Activated CD4-positive, alpha-beta T cell treated with anti-CD3 and anti-CD28 coated beads, Interleukin-2, amount 50 U/mL, for 4 hours (primary cell): ENCODE results near the gene PNMT.

ENCODE experiments used
- DNase-seq, 2 experiments: peaks; one replicate each; pipeline ENCODE4 v3.0.0-alpha.2; 2020

The PNMT gene

GRCh38 chr17:39633570-39634183, 34.6 kb upstream of the PNMT start:
- DNase-seq, result no peak

- DNase-seq, result no peak
These were observed 33.8 kb upstream of the PNMT start for GRCh38 chr17:39634384-39634871.

GRCh38 chr17:39635614-39636176, 32.6 kb upstream of the PNMT start:
- no peak for DNase-seq

GRCh38 chr17:39636587-39636926, 31.7 kb upstream of the PNMT start:
- no peak for DNase-seq

- peak; percentile 86 for DNase-seq
These were observed 31.1 kb upstream of the PNMT start, which contains the start of gene STARD3 for GRCh38 chr17:39636927-39637736. Gene STARD3 (plus strand): TSS chr17:39637144. CDS start chr17:39653532, 16,388 bp downstream.

GRCh38 chr17:39638317-39638716, 29.9 kb upstream of the PNMT start:
- no peak for DNase-seq

GRCh38 chr17:39639043-39639442, 29.2 kb upstream of the PNMT start:
- no peak for DNase-seq

GRCh38 chr17:39639566-39640458, 28.4 kb upstream of the PNMT start:
- DNase-seq, result no peak

- no peak for DNase-seq
These were observed 27.6 kb upstream of the PNMT start for GRCh38 chr17:39640591-39641031.

- DNase-seq, result no peak
These were observed 27.2 kb upstream of the PNMT start for GRCh38 chr17:39641097-39641496.

- DNase-seq, result no peak
These were observed 26.4 kb upstream of the PNMT start for GRCh38 chr17:39641883-39642282.

- no peak for DNase-seq
These were observed 25.8 kb upstream of the PNMT start for GRCh38 chr17:39642291-39643074.

- no peak for DNase-seq
These were observed 25.0 kb upstream of the PNMT start for GRCh38 chr17:39643271-39643670.

- no peak for DNase-seq
These were observed 21.0 kb upstream of the PNMT start for GRCh38 chr17:39647256-39647655.

- DNase-seq, result no peak
These were observed 19.5 kb upstream of the PNMT start for GRCh38 chr17:39648616-39649366.

- no peak for DNase-seq
These were observed 18.1 kb upstream of the PNMT start for GRCh38 chr17:39650121-39650579.

- no peak for DNase-seq
These were observed 16.2 kb upstream of the PNMT start for GRCh38 chr17:39651923-39652586.

- DNase-seq, result no peak
These were observed 15.5 kb upstream of the PNMT start for GRCh38 chr17:39652587-39653315.

GRCh38 chr17:39653316-39653661, 15.0 kb upstream of the PNMT start:
- DNase-seq, result no peak
